Measurements from ENCODE around the gene EMX1.
"Not testable (repeated sequence)": the region's sequence is repeated elsewhere in the genome, so short reads cannot be mapped to it uniquely, and the experiment has no call there.

EMX1 gene

DNA sequence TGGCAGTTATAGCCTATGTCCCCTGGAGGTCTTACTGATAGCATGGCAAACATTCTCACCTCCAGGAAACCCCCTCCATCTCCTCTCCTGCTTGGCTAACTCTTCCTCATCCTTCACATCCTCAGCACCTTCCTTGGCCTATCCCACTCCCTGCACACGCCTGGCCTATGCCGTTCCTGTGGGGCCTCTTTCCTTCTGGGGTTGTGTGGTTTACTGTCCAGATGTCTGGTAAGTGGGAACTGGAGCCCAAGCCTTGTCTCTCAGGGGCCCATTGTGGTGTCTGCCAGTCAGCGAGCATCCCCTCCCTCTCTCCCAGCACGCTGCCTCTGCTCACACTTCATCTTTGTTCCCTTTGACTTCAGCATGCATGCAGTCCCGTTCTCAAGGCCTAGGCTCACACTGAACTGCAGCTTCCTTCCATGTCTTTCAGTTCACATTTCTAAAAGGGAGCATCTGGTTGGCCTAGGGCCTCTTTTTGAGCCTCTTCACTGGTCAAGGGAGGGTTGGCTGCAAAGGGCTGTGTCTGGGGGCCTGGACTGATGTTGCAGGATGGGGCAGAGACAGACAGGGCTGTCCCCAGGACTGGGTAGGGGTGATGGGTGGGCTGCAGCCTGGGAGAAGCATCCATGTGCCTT lies 17.0 kb upstream of the EMX1 start:
- no peak for DNase-seq

DNA sequence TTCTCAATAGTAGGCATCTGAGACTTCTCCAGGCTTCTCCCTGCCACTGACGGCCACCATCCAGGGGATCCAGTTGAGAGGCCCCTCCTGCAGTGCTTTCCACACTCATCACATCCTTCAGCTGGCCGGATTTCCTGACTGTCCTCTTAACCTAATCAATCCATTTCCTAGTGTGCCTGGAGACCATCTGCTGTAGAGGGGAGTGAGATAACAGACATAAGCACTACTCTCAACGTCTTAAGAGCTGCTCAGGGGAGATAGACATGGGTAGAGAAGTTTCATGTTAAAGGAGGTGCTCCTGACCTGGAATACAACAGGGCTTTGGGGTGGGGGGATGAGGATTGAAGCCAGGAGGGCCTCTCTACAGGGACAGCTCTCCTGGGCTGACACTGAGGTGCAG lies 15.9 kb upstream of the EMX1 start:
- no peak for DNase-seq

DNA sequence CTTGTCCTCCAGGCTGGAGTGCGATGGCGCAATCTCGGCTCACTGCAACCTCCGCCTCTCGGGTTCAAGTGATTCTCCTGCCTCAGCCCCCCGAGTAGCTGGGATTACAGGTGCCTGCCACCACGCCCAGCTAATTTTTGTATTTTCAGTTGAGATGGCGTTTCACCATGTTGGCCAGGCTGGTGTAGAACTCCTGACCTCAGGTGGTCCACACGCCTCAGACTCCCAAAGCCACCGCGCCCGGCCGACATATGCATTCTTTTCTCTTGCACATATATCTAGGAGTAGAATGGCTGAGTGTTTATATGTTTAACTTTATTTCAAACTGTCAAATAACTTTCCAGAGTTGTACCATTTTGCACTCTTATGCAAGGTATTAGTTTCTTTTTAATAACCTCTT lies 9.9 kb upstream of the EMX1 start:
- not testable (repeated sequence) for DNase-seq

DNA sequence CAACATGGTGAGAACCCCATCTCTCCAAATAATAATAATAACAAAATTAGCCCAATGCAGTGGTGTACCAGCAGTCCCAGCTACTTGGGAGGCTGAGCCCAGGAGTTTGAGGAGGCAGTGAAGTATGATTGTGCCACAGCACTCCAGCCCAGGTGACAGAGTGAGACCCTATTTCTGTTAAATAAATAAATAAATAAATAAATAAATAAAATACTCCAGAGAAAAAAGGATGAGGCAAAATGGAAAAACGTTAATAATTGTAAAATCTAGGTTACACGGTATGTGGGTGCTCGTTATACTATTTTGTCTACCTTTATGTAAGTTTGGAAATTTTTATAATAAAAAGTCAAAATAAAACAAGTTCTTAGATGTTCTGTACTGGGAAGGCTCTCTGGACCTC lies 8.6 kb upstream of the EMX1 start:
- no peak for DNase-seq

DNA sequence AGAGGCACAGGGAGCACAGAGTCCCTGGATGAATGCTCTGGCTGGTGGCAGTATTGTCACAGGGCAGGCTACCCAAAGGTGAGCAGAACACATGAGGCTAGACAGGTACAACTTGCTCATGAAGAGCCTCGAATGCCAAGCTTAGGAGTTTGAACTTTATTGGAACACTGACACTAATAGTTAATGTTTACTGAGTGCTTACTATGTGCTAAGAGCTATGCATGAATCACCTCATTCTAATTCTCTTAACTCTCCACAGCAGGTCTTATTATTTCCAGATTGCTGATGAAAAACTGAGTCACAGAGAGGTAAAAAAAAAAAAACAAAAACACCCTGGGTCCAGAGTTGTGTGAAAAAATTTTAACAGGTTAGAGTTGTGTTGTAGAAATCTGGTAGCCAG lies 6.1 kb upstream of the EMX1 start:
- no peak for DNase-seq

DNA sequence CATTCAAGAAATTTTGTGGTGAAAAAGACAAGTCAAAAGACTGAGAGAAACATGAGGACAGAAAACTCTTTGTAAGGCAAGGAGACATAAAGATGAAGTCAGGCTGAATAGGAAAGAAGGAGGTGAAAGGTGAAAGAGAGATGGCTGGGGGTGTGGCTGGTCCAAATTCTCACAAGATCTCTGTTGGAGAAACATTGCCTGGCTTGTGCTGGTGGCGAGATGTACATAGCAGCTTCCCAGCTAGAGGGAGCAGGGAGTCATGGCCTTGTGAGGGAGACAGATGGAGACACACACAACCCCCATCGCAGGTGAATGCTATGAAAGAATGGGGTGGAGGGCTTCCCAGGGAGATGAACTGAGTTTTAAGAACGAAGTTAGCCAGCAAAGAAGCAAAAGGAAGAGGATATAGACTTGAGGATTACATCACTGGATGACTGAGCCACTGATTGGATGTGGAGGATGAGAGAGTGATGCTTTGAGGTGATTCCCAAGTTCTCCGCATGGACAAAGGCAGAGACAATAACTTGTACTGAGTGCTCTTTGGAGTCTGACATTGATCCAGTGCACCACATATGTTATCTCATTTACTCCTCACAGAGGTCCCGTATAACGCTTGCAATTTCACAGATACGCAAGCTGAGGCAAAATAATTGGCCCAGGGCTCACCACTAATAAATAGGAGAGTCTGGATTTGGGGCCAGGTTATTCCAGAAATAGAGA lies 3.7 kb upstream of the EMX1 start:
- no peak for DNase-seq

DNA sequence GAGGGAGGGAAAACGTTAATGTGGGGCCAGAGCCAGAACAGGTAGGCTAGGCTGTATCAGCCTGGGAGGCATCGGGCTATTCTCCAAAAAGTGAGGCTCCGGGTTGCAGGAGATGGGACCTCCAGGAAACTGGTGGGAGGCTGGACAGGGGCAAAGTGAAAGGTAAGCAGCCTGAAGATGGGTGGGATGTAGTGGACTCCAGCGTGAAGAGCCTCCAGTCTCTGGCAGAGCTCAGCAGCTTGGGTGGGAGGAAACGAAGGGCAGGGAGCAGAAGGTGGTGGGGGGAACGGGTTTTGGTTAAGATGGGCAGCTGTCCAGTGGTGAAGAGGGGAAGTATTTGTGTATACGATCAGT lies 3.1 kb upstream of the EMX1 start:
- DNase-seq: no peak

DNA sequence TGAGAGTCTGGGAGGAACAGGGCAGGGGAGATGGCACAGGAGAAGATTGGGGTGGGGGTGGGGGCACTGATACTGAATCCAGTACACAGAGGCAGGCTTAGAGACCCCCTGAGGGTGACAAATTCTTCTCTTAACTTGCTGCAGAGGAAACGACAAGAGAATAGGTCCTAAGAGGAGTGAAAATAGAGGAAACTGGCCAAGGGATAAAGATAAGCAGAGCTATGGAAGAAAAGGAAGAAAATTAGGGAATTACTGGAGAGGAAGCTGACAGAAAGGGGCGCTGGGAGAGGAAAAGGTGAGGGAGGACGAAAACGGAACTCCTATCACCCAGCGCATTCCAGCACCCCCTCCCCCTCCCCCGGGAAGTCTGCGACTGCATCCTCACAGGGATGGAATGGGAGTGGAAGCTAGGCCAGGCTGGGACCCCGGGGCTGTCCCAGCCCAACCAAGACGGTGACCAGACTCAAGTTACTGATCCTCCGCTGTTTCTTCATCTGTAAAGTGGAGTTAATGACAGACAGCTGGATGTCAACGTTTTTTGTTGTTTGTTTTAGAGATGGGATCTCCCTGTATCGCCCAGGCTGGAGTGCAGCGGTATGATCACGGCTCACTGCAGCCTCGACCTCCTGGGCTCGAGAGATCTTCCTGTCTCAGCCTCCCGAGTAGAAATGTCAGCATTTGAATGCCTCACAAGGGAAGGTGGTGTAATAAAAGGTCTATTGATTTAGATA lies 2.6 kb upstream of the EMX1 start:
- DNase-seq: no peak

DNA sequence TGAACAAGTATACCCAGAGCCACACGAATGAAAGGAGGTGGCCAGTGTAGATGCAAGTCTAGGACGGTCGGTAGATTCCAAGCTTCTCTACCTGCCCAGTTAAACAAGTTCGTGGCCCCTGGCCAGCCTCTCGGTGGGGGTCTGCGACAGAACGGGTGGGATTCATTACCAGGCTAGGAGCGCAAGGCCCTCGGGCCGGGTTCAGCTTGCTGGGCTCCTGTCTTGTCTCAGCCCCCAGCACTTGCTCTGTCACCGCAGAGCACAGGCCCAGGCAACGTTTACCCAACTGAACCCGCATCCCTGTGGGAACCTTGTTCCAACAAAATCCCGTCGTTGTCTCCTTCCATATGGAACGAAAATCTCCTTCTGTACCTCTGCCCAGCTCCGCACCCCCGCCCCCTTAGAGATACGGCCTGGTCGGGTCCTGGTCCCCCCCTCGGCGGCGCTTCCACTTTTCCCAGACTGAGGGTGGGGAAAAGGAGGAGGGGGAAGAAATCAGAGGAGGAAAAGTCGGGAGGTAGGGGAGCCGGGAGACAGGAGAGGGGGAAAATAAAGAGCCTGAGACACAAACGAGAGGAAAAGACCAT lies 1.9 kb upstream of the EMX1 start:
- DNase-seq: no peak

DNA sequence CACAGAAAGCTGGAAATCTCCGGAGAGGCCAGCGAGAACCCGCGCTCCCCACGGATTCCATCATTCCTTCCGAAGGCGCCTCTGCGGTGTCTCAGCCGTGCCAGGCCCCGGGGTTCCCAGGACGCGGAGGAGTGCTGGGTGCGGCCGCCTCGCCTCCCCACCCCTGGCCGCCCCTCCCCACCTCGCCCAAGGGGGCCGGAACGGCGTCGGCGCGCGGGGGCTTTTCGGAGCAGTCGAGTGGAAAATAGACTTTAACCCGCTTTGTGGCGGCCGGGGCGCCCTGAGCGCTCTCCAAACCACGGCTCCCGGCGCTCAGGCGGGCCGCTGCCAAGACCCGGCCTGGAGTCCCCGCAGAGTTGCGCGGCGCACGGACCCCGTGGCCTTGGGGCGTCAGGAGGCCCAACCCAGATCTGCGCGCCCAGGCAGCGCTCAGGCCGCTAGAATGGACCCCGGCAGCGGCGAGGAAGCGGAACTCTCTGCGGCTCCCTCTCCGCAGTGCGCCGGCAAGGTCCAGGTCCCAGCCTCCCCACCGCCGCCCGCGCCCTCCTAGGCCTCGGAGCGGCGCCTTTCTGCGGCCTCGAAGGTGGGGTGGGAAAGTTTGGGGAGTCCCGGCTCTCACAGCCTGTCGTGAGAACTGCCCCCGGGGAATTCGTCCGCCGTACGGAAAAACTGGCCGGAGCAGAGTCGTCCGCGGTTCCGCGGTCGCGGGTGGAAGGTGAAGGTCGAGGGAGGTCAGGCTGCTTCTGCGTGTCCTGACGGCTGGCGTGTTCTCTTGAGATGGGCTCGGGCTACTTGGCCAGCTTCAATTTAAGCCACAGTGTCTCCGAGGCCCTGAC lies 1.2 kb upstream of the EMX1 start:
- DNase-seq: peak in 2 of 5 donors; percentile 20 to 30

DNA sequence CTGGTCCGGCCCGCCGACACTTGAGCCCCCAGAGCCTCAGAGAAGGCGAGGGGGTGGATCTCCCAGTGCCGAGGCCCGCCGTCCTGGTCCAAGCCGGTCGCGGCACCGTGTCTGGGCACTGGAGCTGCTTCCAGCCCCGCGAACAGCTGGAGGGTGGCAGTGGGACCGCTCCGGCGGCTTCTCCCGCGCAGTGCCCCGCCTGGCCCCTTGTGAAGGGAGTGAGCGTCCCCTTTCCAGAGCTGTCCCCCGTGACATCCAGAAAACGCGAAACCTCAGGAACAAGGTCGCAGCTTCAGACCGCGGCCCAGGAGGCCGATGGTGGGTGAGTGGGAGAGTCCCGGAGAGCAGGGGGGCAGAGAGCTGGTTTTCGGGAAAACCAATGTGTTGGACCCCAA lies 579 bp upstream of the EMX1 start:
- DNase-seq: no peak

DNA sequence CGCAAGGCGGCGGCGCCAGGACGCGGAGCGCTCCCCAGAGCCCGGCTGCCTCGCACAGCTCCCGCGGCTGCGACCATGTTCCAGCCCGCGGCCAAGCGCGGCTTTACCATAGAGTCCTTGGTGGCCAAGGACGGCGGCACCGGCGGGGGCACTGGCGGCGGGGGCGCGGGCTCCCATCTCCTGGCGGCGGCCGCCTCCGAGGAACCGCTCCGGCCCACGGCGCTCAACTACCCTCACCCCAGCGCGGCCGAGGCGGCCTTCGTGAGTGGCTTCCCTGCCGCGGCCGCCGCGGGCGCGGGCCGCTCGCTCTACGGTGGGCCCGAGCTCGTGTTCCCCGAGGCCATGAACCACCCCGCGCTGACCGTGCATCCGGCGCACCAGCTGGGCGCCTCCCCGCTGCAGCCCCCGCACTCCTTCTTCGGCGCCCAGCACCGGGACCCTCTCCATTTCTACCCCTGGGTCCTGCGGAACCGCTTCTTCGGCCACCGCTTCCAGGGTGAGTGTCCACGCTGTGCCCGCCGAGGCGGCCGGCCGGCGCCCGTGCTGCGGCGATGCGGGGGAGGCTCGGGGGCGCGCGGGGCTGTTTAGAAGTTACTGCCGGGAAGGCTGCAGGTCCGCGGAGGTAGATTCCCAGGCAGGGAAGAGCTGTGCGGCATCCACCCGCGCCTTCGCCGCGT lies 696 bp downstream of the EMX1 start:
- no peak for DNase-seq

DNA sequence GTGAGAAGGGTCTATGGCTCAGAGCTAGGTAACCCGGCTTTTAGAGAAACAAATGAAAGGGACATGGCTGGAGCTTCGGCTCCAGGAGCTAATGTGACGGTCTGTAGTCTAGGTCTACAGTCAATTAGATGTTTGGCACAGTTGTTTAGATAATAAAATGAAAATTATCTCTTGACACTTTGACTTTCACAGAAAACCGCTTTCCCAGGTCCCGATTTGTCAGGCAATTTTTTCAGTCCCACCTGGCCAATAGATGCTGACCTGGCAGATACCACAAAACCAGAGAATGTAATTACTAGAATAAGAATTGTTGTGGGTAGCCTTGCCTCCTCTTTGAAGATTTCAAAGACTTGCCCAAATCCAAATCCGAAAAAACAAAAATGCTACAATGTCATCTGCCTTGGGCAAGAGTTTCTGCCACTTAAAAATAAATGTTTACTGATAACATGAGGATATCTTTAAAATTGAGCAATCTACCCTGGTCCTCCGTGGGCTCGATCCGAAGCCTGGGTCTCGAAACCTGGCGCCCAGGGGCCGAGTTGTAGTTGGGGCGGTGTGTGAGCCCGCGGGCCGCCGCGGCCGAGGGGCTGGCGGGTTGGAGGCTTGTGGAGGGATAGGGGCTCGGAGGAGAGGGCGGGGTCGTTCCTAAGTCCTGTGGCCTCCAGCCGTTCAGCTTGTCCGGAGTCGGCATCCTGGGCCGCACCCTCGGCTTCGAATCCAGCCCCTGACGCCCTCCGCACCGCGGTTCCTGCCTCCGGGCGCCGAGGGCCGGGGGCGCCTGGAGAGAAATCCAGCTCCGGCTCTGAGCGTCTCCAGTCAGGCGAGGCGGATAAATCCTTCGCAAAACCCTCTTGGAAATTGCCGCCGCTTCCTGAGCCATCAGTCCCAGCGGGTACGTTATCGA lies 2.3 kb downstream of the EMX1 start:
- no peak for DNase-seq

DNA sequence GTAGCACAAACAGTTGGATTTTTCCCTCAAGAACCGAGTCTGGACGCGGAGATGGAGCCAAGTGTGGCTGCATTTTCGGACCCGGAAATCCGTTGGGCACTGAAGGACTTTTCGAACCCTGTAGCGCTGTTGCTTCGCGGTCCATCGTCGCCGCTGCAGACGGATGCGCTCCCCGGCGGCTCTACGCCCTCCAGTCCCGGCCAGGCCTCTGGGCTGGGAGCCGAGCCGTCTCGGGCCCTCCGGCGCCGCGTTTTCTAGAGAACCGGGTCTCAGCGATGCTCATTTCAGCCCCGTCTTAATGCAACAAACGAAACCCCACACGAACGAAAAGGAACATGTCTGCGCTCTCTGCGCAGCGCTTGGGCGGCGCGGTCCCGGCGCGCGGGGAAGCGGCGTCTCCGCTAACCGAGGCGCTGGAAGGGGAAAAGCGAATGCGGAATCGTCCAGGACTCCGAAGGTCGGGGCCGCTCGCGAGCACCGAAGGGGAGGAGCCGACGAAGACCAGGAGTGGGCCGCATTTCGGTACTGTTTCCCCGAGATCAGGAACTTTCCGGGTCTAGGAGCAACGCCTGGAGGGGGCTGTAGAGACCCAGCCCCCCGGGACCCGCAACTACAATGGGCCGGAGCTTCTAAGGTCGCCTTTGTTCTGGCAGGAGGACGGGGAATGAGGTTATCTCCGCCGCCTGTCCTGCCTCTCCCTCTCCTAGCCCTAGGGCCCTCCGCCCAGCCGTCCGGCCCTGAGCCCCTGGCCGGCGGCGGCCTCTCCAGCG lies 3.2 kb downstream of the EMX1 start:
- DNase-seq: no peak

DNA sequence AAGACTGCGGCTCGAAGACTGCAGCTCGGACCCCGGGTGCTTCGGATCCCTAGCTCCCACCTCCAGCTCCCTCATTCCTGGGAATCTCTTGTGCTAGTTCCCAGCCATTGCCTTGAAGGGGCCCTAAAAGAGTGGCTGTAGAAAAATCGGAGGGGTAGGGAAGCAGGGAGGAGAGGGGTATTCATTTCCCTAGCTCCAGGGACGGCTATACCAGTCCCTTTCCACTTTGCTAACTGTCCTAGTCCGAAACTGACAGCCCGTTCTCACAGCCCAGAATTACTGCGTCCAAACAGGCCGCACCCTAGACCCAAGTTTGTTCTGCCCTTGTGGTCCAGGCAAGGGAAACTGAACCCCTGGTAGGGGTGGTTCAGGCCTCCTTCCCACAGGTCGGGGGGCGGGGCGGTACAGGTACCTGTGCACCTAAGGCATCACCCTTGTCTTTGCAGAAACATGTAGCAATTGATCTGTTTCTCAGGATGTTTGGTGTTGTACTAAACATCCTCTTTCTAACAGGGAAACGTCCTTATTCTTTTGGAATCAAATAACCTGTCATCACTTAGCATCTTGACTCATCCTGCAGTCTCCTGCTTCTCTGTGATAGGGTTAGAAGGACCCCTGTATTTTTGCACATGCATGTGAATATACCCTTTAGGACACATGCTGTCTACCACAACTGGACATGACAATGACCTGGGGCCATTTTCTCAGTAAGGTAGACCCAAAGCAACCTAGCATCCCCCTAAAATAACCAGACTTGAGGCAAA lies 4.0 kb downstream of the EMX1 start:
- no peak for DNase-seq

DNA sequence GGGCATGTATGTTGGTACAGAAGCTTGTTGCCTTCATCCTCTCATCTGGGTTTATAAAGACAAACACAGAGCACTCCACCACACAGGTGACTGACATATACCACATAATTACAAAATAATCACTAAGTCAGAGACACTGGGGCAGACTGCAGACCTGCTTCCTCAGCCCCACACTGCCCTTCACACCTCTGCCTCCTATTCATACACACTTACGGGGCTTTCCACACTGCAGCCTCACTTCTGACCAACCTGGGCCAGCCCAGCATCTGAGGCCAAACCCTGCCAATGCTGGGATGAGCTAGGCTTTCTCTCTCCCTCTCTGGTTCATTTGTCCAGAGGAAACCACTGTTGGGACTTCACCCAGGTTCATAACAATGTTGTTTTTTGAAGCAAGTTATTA lies 4.5 kb downstream of the EMX1 start:
- no peak for DNase-seq

DNA sequence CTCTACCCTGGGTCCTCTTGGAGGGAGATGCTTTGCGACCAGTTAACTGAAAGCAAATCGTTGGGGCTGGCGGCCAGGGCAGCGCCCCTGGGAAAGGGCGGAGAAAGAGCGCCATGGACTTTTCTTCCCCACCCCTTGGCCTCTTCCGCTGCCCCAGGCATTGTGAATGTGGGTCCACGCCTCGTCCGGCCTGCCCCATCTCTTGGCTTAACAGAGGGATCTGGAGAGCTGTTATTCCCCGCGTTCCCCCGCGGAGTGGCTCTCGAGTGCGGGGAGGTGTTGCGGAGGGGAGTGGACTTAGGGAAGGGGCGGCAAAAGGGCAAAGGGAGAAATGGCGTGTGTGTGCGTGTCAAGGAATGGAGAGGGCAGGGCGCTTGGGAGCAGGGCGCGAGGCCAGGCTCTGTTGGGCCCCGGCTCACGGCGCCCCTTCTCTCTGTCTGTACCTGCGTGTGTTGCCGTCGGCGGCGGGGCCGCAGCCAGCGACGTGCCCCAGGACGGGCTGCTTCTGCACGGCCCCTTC lies 6.6 kb downstream of the EMX1 start:
- DNase-seq: no peak

DNA sequence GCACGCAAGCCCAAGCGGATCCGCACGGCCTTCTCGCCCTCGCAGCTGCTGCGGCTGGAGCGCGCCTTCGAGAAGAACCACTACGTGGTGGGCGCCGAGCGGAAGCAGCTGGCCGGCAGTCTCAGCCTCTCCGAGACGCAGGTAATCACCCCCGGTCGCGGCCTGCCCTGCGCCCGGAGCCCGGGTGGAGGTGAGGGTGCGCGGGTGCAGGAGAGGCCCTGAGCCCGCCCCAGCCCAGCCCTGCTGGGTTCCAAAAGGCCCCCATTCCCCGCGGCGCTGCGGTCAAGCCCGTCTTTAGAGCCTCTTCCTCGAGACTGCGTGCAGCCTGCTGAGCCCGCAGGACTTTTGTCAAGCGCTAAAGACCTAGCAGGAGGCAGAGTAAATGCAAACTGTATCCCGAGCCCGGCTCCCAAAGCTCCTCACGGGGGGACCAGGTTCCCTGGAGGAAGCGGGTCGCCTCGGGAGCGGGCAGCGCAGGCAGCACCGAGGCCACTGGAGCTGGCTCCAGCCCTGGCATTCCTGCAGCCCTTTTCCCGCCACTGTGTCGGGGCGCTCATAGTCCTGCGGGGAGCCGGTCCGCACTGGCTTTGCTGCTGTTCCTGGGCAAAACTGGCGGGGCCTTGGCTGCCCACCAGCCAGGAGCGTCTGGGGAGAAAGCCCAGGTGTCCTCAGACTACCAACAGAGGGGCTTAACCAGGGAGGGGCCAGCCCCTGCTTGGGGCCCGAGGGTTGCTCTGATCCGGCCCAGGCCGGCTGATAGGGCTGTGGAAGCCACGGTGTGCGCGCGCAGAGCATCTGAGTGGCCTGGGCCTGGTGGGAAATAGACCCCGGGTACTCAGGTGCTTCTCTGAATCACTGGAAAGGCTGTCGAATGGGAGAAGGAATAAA lies 7.3 kb downstream of the EMX1 start:
- no peak for DNase-seq

Measured in T-helper 1 cell (primary cell).